H9 (cell line): Measurements from ENCODE around the gene C19orf53. TPM values are rescaled to one million over a fixed set of nuclear protein-coding genes. Genes with fewer than 3 reads are reported as not detected.

Experiments used
- DNase-seq: peaks from one replicate; pipeline ENCODE4 v3.0.0-alpha.2; 2017
- H2AFZ ChIP-seq: one replicate; pipeline ENCODE4 v1.6.1; 2013; ENCODE audit warnings: mild to moderate bottlenecking, low read length, control low read depth, moderate library complexity
- H2AK5ac ChIP-seq: 2 replicates; pipeline ENCODE4 v1.6.1; 2013; ENCODE audit warnings: low read length, control low read depth, mixed read lengths; ENCODE audit not compliant: insufficient read length
- H2BK120ac ChIP-seq: one replicate; pipeline ENCODE4 v1.6.1; 2013; ENCODE audit warnings: low read depth, mild to moderate bottlenecking, low read length, control low read depth, inconsistent platforms; ENCODE audit not compliant: poor library complexity, severe bottlenecking
- H2BK12ac ChIP-seq: 2 replicates; pipeline ENCODE4 v1.6.1; 2013; ENCODE audit warnings: low read length, control low read depth, mixed read lengths, low read depth; ENCODE audit not compliant: insufficient read length
- H2BK15ac ChIP-seq: 2 replicates; pipeline ENCODE4 v1.6.1; 2013; ENCODE audit warnings: low read depth, low read length, control low read depth
- H2BK20ac ChIP-seq: one replicate; pipeline ENCODE4 v1.6.1; 2013; ENCODE audit warnings: low read depth, mild to moderate bottlenecking, low read length, control low read depth, inconsistent platforms; ENCODE audit not compliant: poor library complexity, severe bottlenecking
- H2BK5ac ChIP-seq: 2 replicates; pipeline ENCODE4 v1.6.1; 2013; ENCODE audit warnings: low read length, control low read depth, mixed read lengths; ENCODE audit not compliant: insufficient read length
- H3K14ac ChIP-seq: 2 replicates; pipeline ENCODE4 v1.6.1; 2013; ENCODE audit warnings: low read length, control low read depth; ENCODE audit not compliant: insufficient read depth
- H3K18ac ChIP-seq: 2 replicates; pipeline ENCODE4 v1.6.1; 2013; ENCODE audit warnings: low read depth, mild to moderate bottlenecking, mixed read lengths, low read length, control low read depth; ENCODE audit not compliant: insufficient read length
- H3K23ac ChIP-seq: 2 replicates; pipeline ENCODE4 v1.6.1; 2013; ENCODE audit warnings: low read length, control low read depth, mixed read lengths, low read depth; ENCODE audit not compliant: insufficient read length
- H3K23me2 ChIP-seq: 2 replicates; pipeline ENCODE4 v1.6.1; 2013; ENCODE audit warnings: low read depth, mild to moderate bottlenecking, mixed read lengths, low read length, control low read depth; ENCODE audit not compliant: insufficient read length, poor library complexity, severe bottlenecking
- H3K27ac ChIP-seq: 2 replicates; pipeline ENCODE4 v1.5.1; 2013; ENCODE audit warnings: low read length, control low read depth, mixed read lengths, low read depth; ENCODE audit not compliant: insufficient read length
- H3K27me3 ChIP-seq: 2 replicates; pipeline ENCODE4 v1.6.1; 2013; ENCODE audit warnings: low read length, control low read depth, inconsistent platforms; ENCODE audit not compliant: insufficient read depth
- H3K4ac ChIP-seq: 2 replicates; pipeline ENCODE4 v1.6.1; 2013; ENCODE audit warnings: low read depth, mild to moderate bottlenecking, control low read depth, inconsistent platforms, low read length, moderate library complexity
- H3K4me1 ChIP-seq: 2 replicates; pipeline ENCODE4 v1.6.1; 2013; ENCODE audit warnings: low read length, control low read depth, inconsistent platforms; ENCODE audit not compliant: insufficient read depth
- H3K4me2 ChIP-seq: 2 replicates; pipeline ENCODE4 v1.6.1; 2013; ENCODE audit warnings: low read length, control low read depth, mixed read lengths; ENCODE audit not compliant: insufficient read length, insufficient read depth
- H3K56ac ChIP-seq: 2 replicates; pipeline ENCODE4 v1.6.1; 2013; ENCODE audit warnings: low read depth, mild to moderate bottlenecking, mixed read lengths, low read length, control low read depth; ENCODE audit not compliant: insufficient read length
- H3K79me1 ChIP-seq: 2 replicates; pipeline ENCODE4 v1.6.1; 2013; ENCODE audit warnings: low read depth, mild to moderate bottlenecking, moderate library complexity, low read length, control low read depth, inconsistent platforms; ENCODE audit not compliant: insufficient read depth, poor library complexity, severe bottlenecking
- H3K79me2 ChIP-seq: 2 replicates; pipeline ENCODE4 v1.6.1; 2013; ENCODE audit warnings: low read length, control low read depth, inconsistent platforms; ENCODE audit not compliant: insufficient read depth
- H3K9ac ChIP-seq: 2 replicates; pipeline ENCODE4 v1.6.1; 2013; ENCODE audit warnings: low read length, control low read depth, mixed read lengths; ENCODE audit not compliant: insufficient read length; ENCODE audit errors: extremely low read depth
- H3K9me3 ChIP-seq: one replicate; pipeline ENCODE4 v1.6.1; 2013; ENCODE audit warnings: low read depth, low read length, inconsistent platforms; ENCODE audit not compliant: control insufficient read depth
- H3T11ph ChIP-seq: one replicate; pipeline ENCODE4 v1.6.1; 2013; ENCODE audit warnings: mild to moderate bottlenecking, low read length, control low read depth, inconsistent platforms
- H4K20me1 ChIP-seq: one replicate; pipeline ENCODE4 v1.6.1; 2013; ENCODE audit not compliant: control insufficient read depth, insufficient read length, insufficient read depth
- H4K5ac ChIP-seq: 2 replicates; pipeline ENCODE4 v1.6.1; 2013; ENCODE audit warnings: low read depth, mild to moderate bottlenecking, mixed read lengths, low read length, control low read depth; ENCODE audit not compliant: insufficient read length
- H4K8ac ChIP-seq: replicated peaks from 2 replicates; pipeline ENCODE4 v1.6.1; 2013; ENCODE audit warnings: low read length, control low read depth, mixed read lengths, low read depth; ENCODE audit not compliant: insufficient read length
- H4K91ac ChIP-seq: 2 replicates; pipeline ENCODE4 v1.6.1; 2013; ENCODE audit warnings: low read depth, mild to moderate bottlenecking, moderate library complexity, mixed read lengths, low read length, control low read depth; ENCODE audit not compliant: insufficient read length
- H3K27ac Mint-ChIP-seq, 3 experiments: 2 replicates in 2 of 3; 3 replicates in 1 of 3; pipeline ENCODE4 v1.8.0; 2020 to 2021; ENCODE audit warnings: mixed read lengths in 3 of 3, mild to moderate bottlenecking in 1 of 3, moderate library complexity in 1 of 3
- H3K27me3 Mint-ChIP-seq: 2 replicates; pipeline ENCODE4 v1.8.0; 2021; ENCODE audit warnings: low read depth, mild to moderate bottlenecking, moderate library complexity, mixed read lengths
- H3K36me3 Mint-ChIP-seq, 3 experiments: 2 replicates in 2 of 3; 3 replicates in 1 of 3; pipeline ENCODE4 v1.8.0; 2020 to 2021; ENCODE audit warnings: low read depth in 3 of 3, mixed read lengths in 3 of 3; ENCODE audit not compliant: insufficient read depth in 1 of 3
- H3K4me1 Mint-ChIP-seq, 2 experiments: 2 replicates each; pipeline ENCODE4 v1.8.0; 2020; ENCODE audit warnings: mixed read lengths in 2 of 2
- H3K4me3 Mint-ChIP-seq, 2 experiments: 2 replicates in 1 of 2; 3 replicates in 1 of 2; pipeline ENCODE4 v1.8.0; 2020 to 2021; ENCODE audit warnings: mild to moderate bottlenecking in 2 of 2, mixed read lengths in 2 of 2, moderate library complexity in 1 of 2
- H3K9me3 Mint-ChIP-seq, 2 experiments: 2 replicates in 1 of 2; 3 replicates in 1 of 2; pipeline ENCODE4 v1.8.0; 2020; ENCODE audit warnings: mild to moderate bottlenecking in 2 of 2, mixed read lengths in 2 of 2, moderate library complexity in 1 of 2
- CTCF ChIP-seq: fragments of 200-600 bp; sonication (generic); conservative IDR thresholded peaks from 3 replicates; pipeline ENCODE4 v1.8.0; 2021; ENCODE audit warnings: antibody characterized with exemption, mild to moderate bottlenecking
- WGBS: extraction: QIAGEN DNeasy Blood & Tissue Kit; methylation state at CpG from one replicate; pipeline ENCODE4 v1.1.7; 2013; ENCODE audit warnings: missing lambda C conversion rate, low lambda C conversion rate, mixed read lengths; ENCODE audit not compliant: insufficient read length; ENCODE audit errors: extremely low coverage; 5-methylcytosine and 5-hydroxymethylcytosine counted together
- total RNA-seq: library from RNA; stranded (reverse); gene quantifications from 2 replicates; pipeline ENCODE4 v1.2.1, GENCODE V29; 2021

C19orf53 gene
- total RNA-seq, 1 experiment from 2014 or later = 129 TPM

- WGBS = no CpG with 5 or more reads among the region's 25 CpGs
- peaks cover 2% of the 10 kb centered on the region for H3K79me1 ChIP-seq
- H3K9me3 Mint-ChIP-seq = peaks cover 0 to 3% of the 10 kb centered on the region in 2 experiments; a peak in 1 of 5 replicates
- H3K27me3 Mint-ChIP-seq = no peaks in the 10 kb centered on the region
- peaks cover 5 to 6% of the 10 kb centered on the region in 2 experiments; a peak in 3 of 4 replicates for H3K4me1 Mint-ChIP-seq
- H2BK120ac ChIP-seq = no peak overlapping the region
- H3K9ac ChIP-seq = peak overlapping the region; percentile 66
- no peaks in the 10 kb centered on the region for H3K9me3 ChIP-seq
- H3K14ac ChIP-seq = no peak overlapping the region
- H3K4ac ChIP-seq = no peak overlapping the region
- no peak overlapping the region for H3K18ac ChIP-seq
- H4K20me1 ChIP-seq = no peaks in the 10 kb centered on the region
- no peak overlapping the region for H2BK15ac ChIP-seq
- H3K36me3 Mint-ChIP-seq = peaks cover 2 to 13% (median 12%) of the 10 kb centered on the region in 3 experiments; a peak in 5 of 7 replicates
- TF ChIP-seq CTCF = no peak
- no peaks in the 10 kb centered on the region for H3K79me2 ChIP-seq
- H4K5ac ChIP-seq = no peak overlapping the region
- no peak overlapping the region for H4K8ac ChIP-seq
- no peak overlapping the region for H3K23ac ChIP-seq
- DNase-seq = no peak
- H3K27ac Mint-ChIP-seq = peak overlapping the region in 2 of 3 experiments; percentile 77 to 97; a peak in 4 of 7 replicates
- no peak overlapping the region for H2AFZ ChIP-seq
- no peak overlapping the region for H4K91ac ChIP-seq
- H3K4me1 ChIP-seq = no peaks in the 10 kb centered on the region
- no peak overlapping the region for H2AK5ac ChIP-seq
- H3K4me3 Mint-ChIP-seq = peak overlapping the region; percentile 89 to 90
- no peak overlapping the region for H3T11ph ChIP-seq
- H3K56ac ChIP-seq = no peak overlapping the region
- H3K27me3 ChIP-seq = no peaks in the 10 kb centered on the region
- no peak overlapping the region for H3K27ac ChIP-seq
- no peak overlapping the region for H2BK20ac ChIP-seq
- H2BK12ac ChIP-seq = no peak overlapping the region
- peak overlapping the region; percentile 77 for H3K4me2 ChIP-seq
- H2BK5ac ChIP-seq = no peak overlapping the region
- H3K23me2 ChIP-seq = no peaks in the 10 kb centered on the region
Observed at GRCh38 chr19:13748169-13748828, 26.0 kb upstream of the C19orf53 start.
